DMS153 treated with DMSO at 0.1 percent for 48 hours (cell line): ENCODE data around the gene TMEM154.

Source experiments
- DNase-seq: peaks from one replicate; lab custom pipeline; 2025; ENCODE audit not compliant: unreplicated experiment; lab: John Stamatoyannopoulos, UW

TMEM154 gene

DNA sequence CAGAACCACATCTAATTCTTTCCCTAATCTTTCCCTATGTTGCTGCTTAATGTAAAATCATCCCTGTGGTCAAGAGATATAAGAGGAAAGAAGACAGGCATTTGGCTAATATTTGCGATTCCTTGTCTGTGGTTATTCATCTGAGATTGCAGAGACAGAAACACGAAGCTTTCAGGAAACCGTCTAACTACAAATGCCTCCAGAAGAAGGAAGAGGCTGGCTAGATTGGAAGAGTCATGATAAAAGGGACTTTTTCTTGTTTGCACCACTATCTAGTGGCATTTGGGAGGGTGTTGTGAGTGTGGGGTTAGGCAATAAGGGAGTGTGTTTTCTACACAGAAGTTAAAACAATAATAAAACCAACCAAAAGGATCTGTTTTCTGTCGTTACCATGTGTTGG is 43.9 kb downstream of the TMEM154 start:
- DNase-seq = no peak

DNA sequence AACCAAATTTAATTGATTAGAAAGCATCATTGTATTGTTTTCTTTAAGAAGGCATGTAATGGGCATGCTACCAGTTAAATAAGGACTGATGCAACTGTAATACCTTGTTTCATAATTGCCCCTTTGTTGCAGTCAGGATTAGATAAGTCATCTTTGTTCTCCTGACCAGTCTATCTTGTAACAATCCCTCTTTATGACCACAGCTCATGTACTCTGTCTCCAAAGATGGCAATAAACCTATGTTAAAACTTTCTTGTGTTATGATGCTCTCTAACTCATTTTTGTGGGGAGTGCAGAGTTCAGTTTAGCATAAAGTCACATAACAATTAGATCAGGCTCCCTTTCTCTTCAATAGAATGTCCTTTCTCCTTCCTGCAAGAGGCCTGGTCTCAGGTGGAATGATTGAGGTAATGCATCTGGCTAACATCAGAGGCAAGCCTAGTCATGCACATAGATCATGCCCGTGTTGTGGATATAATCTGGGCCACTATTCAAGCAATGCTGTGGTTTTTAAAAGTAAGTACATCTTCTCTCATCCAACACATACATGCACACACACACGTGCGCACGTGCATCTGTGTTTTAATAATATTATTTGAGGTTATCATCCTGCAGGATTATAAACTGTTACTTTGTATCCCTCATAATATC is 45.6 kb downstream of the TMEM154 start:
- no peak for DNase-seq

DNA sequence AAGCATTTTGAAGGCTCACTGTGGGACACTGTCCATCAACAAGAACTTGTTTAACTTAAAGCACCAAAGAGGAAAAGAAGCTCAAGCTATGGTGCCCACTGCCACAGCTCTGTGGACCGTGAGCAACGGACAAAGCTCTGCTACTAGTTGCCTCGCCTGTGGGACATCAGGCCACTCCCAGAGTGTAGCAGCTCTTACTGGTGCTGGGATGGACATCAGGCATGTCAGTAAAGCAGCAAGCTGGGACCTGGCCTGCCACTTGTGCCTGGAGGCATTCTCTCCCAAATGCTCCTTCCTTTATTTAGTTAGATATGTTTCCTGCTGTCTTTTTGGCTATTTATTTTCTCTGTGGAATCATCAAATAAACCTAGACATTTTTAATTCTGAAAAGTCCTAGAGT is 46.7 kb downstream of the TMEM154 start:
- no peak for DNase-seq

DNA sequence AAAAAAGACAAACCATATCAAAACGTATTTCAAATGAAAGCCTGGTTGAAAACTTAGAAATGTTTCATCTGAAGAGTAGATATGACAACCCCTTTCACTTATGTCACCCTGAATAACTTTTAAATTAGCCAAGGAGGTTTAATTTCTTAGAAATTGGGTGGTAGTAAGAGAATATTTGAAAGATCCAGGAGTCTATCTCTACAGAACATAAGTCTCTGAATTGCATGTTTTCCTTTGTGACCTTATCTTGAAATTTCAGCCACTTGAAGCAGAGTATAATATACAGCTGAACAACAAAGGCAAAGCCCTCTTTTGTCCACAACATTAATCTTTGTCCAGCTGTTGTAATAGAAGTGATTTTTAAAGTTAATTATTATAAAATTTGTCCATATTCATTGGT is 49.5 kb downstream of the TMEM154 start:
- no peak for DNase-seq

DNA sequence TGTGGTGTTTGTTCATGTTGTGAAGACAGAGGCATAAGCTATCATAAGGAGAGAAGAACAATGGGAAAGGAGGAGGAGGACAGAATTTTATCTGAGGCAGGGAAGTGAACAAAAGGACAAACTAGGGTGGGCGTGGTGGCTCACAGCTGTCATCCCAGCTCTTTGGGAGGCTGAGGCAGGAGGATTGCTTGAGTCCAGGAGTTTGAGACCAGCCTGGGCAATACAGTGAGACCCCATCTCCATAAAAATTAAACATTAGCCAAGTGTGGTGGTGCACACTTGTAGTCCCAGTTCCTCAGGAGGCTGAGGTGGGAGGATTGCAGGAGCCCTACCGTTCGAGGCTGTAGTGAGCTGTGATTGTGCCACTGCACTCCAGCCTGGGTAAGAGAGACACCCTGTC is 49.9 kb downstream of the TMEM154 start:
- DNase-seq = no peak

DNA sequence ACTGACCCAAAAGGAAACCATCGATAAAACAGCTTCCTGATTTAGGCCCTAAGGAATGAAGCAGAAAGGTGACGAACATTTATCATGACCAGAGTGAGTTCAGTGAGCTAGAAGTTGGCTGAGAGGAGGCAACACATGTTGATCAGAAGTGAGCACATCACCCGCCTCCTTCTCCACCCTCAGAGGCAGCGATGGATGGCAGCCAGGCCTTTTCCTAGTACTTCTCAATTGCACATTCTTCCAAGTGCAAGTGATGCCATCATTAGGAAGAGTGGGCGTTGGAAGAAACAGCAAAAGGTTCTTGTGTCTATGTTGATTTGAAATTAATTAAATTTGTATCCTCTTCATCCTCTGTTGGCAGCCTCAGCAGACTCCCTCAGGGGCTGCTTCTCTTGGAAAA is 51.7 kb downstream of the TMEM154 start:
- no peak for DNase-seq

DNA sequence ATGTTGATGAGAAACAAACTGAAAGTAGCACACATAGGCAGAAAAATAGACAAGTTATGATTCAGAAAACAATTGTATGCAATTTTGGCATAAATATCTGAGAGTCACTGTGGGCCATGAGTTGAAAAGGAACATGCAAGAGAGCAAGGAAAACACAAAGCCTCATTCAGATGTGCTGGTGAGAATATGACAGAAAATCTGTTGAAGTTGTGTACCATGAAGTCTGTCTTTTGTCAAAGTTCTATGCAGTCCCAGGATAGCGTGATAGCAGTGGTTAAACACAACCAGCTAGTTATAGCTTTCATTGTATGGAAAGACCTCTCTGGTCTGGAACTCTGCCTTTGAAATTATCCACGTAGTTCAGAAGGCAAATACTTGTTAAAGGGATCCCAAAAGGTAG is 53.0 kb downstream of the TMEM154 start:
- DNase-seq = no peak

DNA sequence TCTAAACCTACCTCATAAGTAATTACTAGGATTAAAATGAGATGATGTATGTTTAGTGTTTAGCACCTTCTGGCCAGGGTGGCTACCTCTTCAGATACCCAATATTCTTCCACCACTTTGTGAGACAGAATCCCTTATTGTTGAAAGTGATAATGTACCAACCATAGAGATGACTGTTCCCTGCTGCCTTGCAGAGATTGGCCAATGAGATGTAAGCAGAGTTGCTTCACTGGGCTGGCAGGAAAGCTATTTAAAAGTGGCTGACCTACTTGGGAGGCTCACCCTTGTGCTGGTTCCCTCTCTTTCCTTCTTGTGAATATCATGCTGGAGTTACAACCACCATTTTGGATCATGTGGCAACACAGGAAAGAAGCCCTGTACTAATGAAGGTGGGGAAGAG is 58.9 kb downstream of the TMEM154 start:
- no peak for DNase-seq

DNA sequence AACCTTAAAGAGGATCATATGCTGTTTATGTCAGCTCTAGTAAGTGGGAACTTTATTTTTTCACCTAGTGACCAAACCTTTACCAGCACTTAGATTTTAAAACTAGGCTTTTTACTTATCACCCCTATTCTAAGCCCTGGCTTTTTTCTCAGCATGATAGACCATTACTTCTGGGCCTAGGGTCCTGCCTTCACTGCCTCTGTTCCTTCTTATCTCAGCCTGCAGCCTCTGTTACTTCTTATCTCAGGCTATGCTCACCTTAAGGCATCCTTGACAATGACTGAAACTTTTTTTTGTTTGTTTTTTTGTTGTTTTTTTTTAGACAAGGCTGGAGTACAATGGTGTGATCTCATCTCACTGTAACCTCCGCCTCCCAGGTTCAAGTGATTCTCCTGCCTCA is 59.6 kb downstream of the TMEM154 start:
- DNase-seq = no peak

DNA sequence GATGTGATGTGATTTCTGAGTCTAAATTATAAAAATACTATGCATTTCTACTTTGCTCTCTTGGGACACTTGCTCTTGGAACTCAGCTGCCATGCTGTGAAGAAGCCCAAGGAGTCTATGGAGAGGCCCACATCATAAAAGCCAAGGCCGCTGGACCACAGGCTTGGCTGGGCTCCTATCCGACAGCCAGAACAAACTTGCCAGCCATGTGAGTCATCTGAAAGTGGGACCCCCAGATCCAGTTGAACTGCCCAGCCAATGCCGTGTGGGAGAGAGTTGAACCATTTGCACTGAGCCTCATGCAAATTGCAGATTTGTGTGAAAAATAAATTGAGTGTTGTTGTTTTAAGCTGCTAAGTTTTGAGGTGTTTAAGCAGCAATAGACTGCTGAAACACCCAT is 60.2 kb downstream of the TMEM154 start:
- DNase-seq = no peak

DNA sequence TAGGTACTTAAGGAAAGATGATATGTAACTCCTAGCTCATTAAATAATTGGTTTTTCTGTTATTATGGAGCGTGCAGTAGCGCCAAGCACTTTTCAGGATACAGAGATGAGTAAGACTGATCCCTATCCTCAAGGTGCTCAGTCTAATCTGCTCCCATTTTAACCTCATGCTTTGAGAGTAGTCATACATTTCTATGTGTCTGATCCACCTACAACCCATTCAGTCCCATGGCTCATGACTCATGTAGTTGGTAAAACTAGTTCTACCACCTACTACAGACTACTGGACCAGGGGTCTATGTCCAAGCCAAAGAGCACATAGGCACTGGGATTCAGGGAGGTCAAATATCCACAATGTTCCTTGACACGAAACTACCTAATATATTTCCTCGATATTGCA is 60.8 kb downstream of the TMEM154 start:
- DNase-seq = no peak

DNA sequence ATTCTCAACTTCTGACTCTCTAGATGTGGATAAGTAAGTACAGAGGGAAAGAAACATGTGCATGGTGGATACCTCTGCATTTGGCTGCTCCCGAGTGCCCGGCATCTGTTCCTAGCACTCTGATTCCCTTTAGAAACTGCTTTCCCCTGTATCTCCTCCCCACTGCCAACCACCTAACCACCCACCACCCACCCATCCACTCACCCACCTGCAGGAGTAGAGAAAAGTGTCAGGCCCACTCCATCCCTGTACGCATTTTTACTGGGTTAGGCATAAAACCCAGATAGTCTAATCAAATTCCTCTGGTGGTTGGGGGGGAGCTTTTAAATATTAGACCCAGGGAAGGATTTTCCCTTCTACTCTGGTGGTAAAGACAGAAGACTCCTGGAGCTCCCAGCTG is 63.0 kb downstream of the TMEM154 start:
- no peak for DNase-seq

DNA sequence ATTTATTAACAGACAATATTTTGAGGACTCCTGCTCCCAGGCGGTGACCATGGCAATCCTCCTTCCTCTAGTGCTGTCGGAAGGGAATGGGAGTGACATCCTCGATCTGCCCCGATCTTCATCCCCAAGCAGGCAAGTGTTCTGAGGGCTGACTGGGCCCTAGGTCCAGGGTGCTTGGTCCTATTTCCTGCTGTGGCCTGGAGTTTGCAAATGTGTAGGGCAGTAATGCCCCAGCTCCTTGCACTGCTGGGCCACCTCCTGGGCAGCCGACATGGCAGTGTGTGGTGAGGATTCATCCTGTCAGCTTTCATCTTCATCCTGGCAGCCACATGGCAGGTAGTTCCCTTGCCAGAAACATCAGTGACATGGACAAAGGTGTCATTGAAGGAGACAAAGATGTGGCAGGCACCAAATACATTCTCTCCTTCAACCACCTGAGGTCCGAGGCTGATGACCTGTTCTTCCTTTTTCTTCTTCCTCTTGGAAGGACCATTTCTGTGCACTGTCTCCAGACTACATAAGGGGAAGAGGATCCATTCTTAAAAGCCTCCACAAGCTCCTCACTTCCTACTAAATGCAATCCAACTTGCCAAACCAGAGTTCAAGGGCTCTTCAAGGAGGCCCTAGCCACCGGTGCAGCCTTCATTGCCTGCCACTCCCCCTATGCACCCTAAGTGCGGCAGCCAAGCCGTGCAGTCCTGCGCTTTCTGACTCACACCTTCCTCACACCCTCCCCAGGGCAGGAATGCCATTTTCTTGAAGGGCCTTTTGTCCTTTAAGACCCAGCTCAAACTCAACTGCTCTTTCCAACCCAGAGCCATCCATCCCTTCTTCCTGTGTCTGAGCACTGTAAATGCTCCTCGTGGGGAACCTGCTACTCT is 65.7 kb downstream of the TMEM154 start:
- no peak for DNase-seq

DNA sequence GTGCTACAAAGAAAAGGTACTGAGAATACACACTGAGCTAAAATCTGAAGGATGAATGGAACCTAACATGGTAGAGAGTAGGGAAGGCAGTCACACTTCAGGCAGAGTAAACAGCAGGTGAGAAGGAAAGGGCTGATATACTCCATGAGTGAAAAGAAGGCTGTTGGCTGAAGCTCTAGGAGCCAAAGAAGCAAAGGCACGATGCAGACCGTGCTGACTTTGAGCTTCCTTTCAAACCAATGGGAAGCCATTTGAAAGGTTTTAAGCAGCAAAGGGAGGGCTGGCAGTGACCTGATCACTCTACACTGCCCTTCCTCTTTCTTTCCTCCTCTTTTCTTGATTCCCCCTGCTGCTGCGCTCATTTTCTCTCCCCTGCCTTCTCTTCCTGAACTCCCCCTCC is 66.4 kb downstream of the TMEM154 start:
- no peak for DNase-seq

DNA sequence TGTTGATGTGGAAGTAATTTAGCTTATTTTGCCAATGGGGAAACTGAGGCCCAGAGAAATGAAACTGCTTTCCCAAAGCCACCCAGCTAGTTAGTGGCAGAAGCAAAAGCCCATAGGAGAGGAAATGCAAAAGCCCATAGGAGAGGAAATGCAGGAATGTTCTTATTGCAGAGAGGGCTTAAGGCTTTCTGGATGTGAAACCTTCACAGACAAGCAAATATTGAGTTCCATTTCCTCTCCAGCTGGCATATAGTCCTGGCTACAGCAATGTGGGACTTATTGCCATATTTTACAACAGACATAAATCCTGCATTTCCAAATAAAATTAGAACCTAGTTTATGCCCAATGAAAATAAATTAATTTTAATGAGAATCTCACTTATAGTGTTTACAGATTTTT is 69.7 kb downstream of the TMEM154 start:
- DNase-seq = no peak

DNA sequence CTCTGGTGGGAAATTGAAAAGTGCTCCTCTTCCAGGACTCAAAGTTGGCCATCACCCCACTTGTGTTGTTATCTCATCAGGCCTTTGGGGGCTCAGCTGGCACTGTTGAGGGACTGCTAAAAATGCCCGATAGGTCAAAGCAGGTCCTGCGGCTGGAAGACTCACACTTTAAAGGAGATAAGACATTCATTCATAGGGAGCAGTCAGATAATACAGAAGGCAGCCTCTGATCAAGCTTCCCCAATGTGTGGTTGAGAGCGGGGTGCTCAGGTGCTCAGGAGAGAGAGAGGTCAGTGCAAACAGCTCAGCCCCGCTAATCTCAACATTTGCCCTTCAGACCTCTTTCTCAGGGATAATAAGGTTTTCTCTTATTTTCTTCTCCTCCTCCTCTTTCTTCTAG is 70.3 kb downstream of the TMEM154 start:
- DNase-seq = no peak

DNA sequence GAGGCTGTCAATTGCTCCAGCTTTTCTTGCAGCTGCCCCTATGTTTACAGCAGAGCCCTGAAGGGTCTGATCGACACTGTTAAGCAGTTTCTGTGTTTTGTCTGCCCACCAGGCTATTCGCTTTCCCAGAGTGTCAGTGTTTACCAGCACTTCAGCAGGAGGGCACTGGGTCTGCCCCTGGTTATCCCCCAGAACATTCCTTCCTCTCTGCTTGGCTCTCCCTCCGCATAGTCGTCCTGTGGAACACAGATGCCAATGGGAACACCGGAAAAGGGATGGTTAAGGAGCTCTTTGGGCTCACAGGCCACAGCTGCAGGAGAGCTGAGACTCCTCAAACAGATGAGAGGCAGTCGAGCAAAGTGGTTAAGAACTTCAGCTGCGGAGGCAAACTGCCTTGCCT is 72.6 kb downstream of the TMEM154 start:
- DNase-seq = no peak

DNA sequence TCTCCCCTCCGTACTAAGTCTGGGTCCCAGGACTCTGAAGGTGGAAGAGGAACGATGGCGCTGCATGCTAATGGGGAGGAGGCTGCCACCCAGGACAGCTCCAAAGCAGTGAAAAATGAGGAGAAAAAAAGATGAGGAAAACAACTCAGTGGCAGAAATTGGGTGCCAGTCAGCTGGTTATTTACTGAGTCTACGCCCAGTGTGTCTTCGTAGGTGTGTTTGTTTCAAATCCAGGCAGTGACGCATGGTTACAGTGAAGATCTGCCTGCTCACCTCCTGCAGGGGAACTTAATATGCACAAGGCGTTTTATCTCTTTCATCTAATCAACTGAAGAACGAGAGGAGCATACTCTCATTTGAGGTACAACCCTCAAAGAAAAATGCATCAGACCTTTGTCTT is 73.0 kb downstream of the TMEM154 start:
- no peak for DNase-seq

DNA sequence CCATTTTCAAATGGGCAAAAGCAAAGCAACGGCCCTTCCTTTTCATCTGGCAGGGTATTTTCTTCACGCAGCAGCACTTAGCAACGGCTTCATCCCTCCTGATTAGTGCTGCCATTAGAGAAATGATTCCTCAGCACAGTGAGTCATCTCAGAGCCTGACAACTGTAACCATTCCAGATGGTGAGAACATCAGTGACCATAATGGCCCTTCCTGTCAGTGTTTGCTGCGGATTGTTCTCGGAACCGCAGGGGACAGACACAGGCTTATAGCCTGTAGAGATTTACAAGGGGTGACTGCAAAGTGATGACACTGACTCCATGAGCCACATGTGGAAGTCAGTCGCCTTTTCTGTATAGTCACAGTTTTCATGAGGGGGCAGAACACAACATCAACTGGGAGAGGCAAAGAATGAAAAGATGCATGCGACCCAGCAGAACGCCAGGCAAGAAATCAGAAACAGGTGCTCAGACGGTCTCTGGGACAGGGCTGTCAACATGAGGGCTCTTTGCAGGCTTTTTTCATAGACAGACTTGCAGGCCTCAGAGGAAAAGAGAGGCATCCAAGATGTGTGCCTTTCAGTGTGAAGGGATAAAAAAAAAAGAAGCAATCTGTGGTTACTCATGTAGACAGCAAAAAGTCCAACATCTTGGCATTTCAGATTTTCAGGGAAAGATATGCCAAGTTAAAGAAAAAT is 74.0 kb downstream of the TMEM154 start:
- no peak for DNase-seq

DNA sequence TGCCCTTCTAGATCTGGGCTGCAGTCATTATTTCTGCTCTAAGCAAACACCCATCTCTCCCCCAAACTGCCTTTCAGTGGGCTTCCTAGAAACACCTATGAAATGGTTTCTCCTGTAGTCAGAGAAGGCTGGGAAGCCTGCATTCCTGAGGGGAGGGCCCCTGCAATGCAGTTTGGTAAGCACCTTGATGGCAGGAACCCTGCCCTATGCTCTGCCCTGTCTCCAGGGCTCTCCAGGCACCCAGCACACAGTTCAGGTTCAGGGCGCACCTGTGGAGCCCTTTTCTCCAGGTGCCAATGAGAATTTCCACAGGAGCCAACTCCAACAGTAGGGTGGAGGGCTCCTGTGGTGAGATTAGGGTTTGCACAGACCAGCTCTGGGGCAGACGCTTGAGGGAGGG is 74.8 kb downstream of the TMEM154 start:
- no peak for DNase-seq

DNA sequence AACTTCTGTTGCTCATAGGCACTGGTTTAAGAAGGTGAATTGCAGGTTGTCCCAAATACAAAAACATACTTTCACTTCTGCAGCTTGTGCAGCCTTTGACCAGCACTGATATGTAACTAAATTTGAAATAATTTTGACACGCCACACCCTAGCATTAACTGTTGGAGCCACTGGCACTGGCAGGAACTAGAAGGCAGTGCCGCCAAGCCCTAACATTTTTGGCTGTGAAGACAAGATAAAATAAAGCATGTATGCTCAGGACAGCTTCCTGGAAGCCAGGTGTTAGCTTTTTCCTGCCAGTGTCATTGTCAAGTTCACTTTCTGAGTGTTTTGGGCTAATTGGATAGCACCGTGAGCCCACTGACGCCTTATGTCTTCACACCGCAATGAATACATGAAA is 78.6 kb downstream of the TMEM154 start:
- no peak for DNase-seq

DNA sequence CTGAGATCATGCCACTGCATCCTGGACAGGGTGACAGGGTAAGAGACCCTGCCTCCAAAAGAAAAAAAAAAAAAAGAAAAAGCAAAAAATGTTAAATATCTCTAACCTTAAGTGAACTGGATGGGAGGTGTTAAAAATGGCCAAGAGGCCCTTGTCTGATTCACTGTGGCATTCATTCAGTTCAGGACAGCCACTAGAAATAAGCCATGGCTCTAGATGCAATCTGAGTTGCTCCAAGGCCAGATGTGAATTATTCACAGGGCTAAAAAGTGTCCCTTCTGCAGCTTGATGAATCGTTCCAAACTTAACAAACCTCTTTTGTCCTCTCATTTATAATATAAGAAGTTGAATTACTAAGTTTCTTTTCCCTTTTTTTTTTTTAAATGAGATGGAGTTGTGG is 80.2 kb downstream of the TMEM154 start:
- no peak for DNase-seq
